ENCODE measurements around the gene SH3D19. TPM values are rescaled to one million over a fixed set of nuclear protein-coding genes. Genes with fewer than 3 reads are reported as not detected.

The SH3D19 gene
- total RNA-seq, 6 donors from 2014 or later, result 91.2 to 225 (median 103) TPM

GRCh38 chr4:151344948-151345347 is 19.5 kb upstream of the SH3D19 start:
- Histone ChIP-seq H3K36me3 (no peaks in the 10 kb centered on the region), H3K4me1 (no peaks in the 10 kb centered on the region), H3K4me3 (no peak overlapping the region), H3K27ac (no peak overlapping the region), H3K9me3 (no peaks in the 10 kb centered on the region), H3K27me3 (no peaks in the 10 kb centered on the region)
- 98% methylated on average over 2 of the region's 2 CpGs for WGBS, 2 donors
- no peak for TF ChIP-seq POLR2AphosphoS5 (IDR thresholded peaks at IDR 0.05)
- no peak for TF ChIP-seq EP300 (IDR thresholded peaks at IDR 0.05)
- no peak for TF ChIP-seq POLR2A (IDR thresholded peaks at IDR 0.05)
- no peak for TF ChIP-seq CTCF (IDR thresholded peaks at IDR 0.05)
- ATAC-seq (ENCODE audit: low FRiP score in 2 of 2) (no peak), DNase-seq (no peak)

GRCh38 chr4:151340751-151341385 is 15.5 kb upstream of the SH3D19 start:
- ATAC-seq (ENCODE audit: low FRiP score in 2 of 2), result no peak

GRCh38 chr4:151339467-151339866 is 14.1 kb upstream of the SH3D19 start:
- Histone ChIP-seq H3K27ac (no peak overlapping the region), H3K27me3 (no peaks in the 10 kb centered on the region), H3K4me1 (no peaks in the 10 kb centered on the region), H3K9me3 (no peaks in the 10 kb centered on the region), H3K36me3 (no peaks in the 10 kb centered on the region), H3K4me3 (no peak overlapping the region)
- DNase-seq (no peak), ATAC-seq (ENCODE audit: low FRiP score in 2 of 2) (no peak)
- no peak for TF ChIP-seq POLR2AphosphoS5 (IDR thresholded peaks at IDR 0.05)
- TF ChIP-seq POLR2A (IDR thresholded peaks at IDR 0.05), result no peak
- TF ChIP-seq CTCF (IDR thresholded peaks at IDR 0.05), result no peak
- no peak for TF ChIP-seq EP300 (IDR thresholded peaks at IDR 0.05)
- WGBS, 2 donors, result 93 to 95% methylated on average over 2 of the region's 2 CpGs

More at GRCh38 chr4:151340751-151341385, 15.5 kb upstream of the SH3D19 start:
- no peaks in the 10 kb centered on the region for H3K4me1 ChIP-seq
- H3K27ac ChIP-seq, result no peak overlapping the region
- no peak overlapping the region for H3K4me3 ChIP-seq
- TF ChIP-seq CTCF (IDR thresholded peaks at IDR 0.05) (no peak), EP300 (IDR thresholded peaks at IDR 0.05) (no peak), POLR2A (IDR thresholded peaks at IDR 0.05) (no peak), POLR2AphosphoS5 (IDR thresholded peaks at IDR 0.05) (no peak)
- 96 to 97% methylated on average over 5 of the region's 5 CpGs for WGBS, 2 donors
- no peaks in the 10 kb centered on the region for H3K27me3 ChIP-seq
- H3K9me3 ChIP-seq, result no peaks in the 10 kb centered on the region
- no peak for DNase-seq
- no peaks in the 10 kb centered on the region for H3K36me3 ChIP-seq

GRCh38 chr4:151331276-151332042 is 6.1 kb upstream of the SH3D19 start:
- no peaks in the 10 kb centered on the region for H3K36me3 ChIP-seq
- DNase-seq, result no peak
- TF ChIP-seq POLR2AphosphoS5 (IDR thresholded peaks at IDR 0.05) (no peak), CTCF (IDR thresholded peaks at IDR 0.05) (no peak), EP300 (IDR thresholded peaks at IDR 0.05) (no peak)
- H3K27me3 ChIP-seq, result no peaks in the 10 kb centered on the region
- ATAC-seq (ENCODE audit: low FRiP score in 2 of 2), result no peak
- H3K27ac ChIP-seq, result no peak overlapping the region
- no peaks in the 10 kb centered on the region for H3K4me1 ChIP-seq
- no peaks in the 10 kb centered on the region for H3K9me3 ChIP-seq
- WGBS, 2 donors, result 80 to 92% methylated on average over 1 of the region's 1 CpG
- H3K4me3 ChIP-seq, result no peak overlapping the region
